CD4-positive, alpha-beta memory T cell (primary cell): ENCODE measurements around the gene GPC6. TPM values are rescaled to one million over a fixed set of nuclear protein-coding genes. Genes with fewer than 3 reads are reported as not detected.

ENCODE experiments used
- CTCF ChIA-PET: fragments of 350-600 bp; sonication (Branson Sonifier 250); formaldehyde crosslinking; loops from one replicate; lab custom pipeline; 2021; ENCODE audit warnings: inconsistent platforms; ENCODE audit not compliant: partially characterized antibody; lab: Charles Lee
- POLR2A ChIA-PET: fragments of 350-600 bp; sonication (Branson Sonifier 250); formaldehyde crosslinking; loops from one replicate; lab custom pipeline; 2021; ENCODE audit not compliant: partially characterized antibody; lab: Charles Lee
- DNase-seq, 5 donors: peaks; one replicate each; pipeline versions ENCODE4 v3.0.0 to v3.0.0-alpha.2; 2020 to 2022; ENCODE audit warnings: mixed read lengths in 1 of 5
- H3K27ac ChIP-seq: one replicate; pipeline ENCODE4 v1.7.0; 2013; ENCODE audit warnings: low read depth, low read length
- H3K27me3 ChIP-seq: 2 replicates; pipeline ENCODE4 v1.7.0; 2013; ENCODE audit warnings: mild to moderate bottlenecking, low read length, moderate library complexity; ENCODE audit not compliant: insufficient read depth
- H3K36me3 ChIP-seq: 2 replicates; pipeline ENCODE4 v1.7.0; 2013; ENCODE audit warnings: mild to moderate bottlenecking, low read length, moderate library complexity; ENCODE audit not compliant: insufficient read depth
- H3K4me1 ChIP-seq: 2 replicates; pipeline ENCODE4 v1.7.0; 2013; ENCODE audit warnings: mild to moderate bottlenecking, low read length, moderate library complexity; ENCODE audit not compliant: insufficient read depth
- H3K4me3 ChIP-seq, 2 donors: one replicate each; pipeline ENCODE4 v1.7.0; 2013; ENCODE audit warnings: low read length in 2 of 2, mild to moderate bottlenecking in 1 of 2
- H3K9me3 ChIP-seq, 2 donors: one replicate each; pipeline ENCODE4 v1.7.0; 2013; ENCODE audit warnings: low read length in 2 of 2, control low read depth in 1 of 2; ENCODE audit not compliant: control insufficient read depth in 1 of 2
- H3K27ac Mint-ChIP-seq, 7 donors: one replicate each; pipeline ENCODE4 v1.8.0; 2020 to 2021; ENCODE audit warnings: mixed read lengths in 7 of 7, mild to moderate bottlenecking in 6 of 7, inconsistent platforms in 3 of 7, moderate library complexity in 3 of 7
- H3K27me3 Mint-ChIP-seq, 2 donors: one replicate each; pipeline ENCODE4 v1.8.0; 2020 to 2021; ENCODE audit warnings: mixed read lengths in 2 of 2
- H3K36me3 Mint-ChIP-seq, 2 donors: one replicate each; pipeline ENCODE4 v1.8.0; 2020 to 2021; ENCODE audit warnings: mixed read lengths in 2 of 2, inconsistent platforms in 1 of 2, mild to moderate bottlenecking in 1 of 2
- H3K4me1 Mint-ChIP-seq, 4 donors: one replicate each; pipeline ENCODE4 v1.8.0; 2020 to 2021; ENCODE audit warnings: mixed read lengths in 4 of 4, mild to moderate bottlenecking in 1 of 4
- H3K4me3 Mint-ChIP-seq, 8 donors: one replicate each; pipeline ENCODE4 v1.8.0; 2020 to 2021; ENCODE audit warnings: mixed read lengths in 8 of 8, mild to moderate bottlenecking in 7 of 8, moderate library complexity in 6 of 8, inconsistent platforms in 3 of 8
- H3K9me3 Mint-ChIP-seq, 8 donors: one replicate each; pipeline ENCODE4 v1.8.0; 2020 to 2021; ENCODE audit warnings: mixed read lengths in 8 of 8, mild to moderate bottlenecking in 5 of 8, inconsistent platforms in 3 of 8, moderate library complexity in 1 of 8
- intact Hi-C: fragments of 100-400 bp; cut with micrococcal nuclease; formaldehyde crosslinking; loops from one replicate; pipeline ENCODE4 v1.15.1; 2023
- polyA plus RNA-seq, 2 donors: library from polyadenylated mRNA; unstranded; fragments of 300-500 nt; fragmentation: Illumina TruSeq; gene quantifications; one replicate each; pipeline ENCODE4 v1.2.3, GENCODE V29; 2021
- total RNA-seq, 2 experiments: library from RNA; stranded (reverse); gene quantifications; one replicate each; pipeline ENCODE4 v1.2.3, GENCODE V29; 2021

Gene GPC6
- total and polyA plus RNA-seq, 4 experiments from 2014 or later = not detected

GRCh38 chr13:93867481-93867880, 640.9 kb downstream of the GPC6 start:
- no peak overlapping the region for H3K27ac ChIP-seq
- DNase-seq = no peak
- no peaks in the 10 kb centered on the region for H3K4me1 ChIP-seq
- Mint-ChIP-seq H3K4me3 (no peak overlapping the region), H3K27me3 (no peaks in the 10 kb centered on the region), H3K36me3 (no peaks in the 10 kb centered on the region), H3K4me1 (no peaks in the 10 kb centered on the region), H3K27ac (no peak overlapping the region), H3K9me3 (peaks cover 0 to 3% (median 0%) of the 10 kb centered on the region in 8 donors)
- H3K36me3 ChIP-seq = no peaks in the 10 kb centered on the region
- H3K4me3 ChIP-seq = no peak overlapping the region
- POLR2A ChIA-PET = no interaction called here
- no peaks in the 10 kb centered on the region for H3K27me3 ChIP-seq
- CTCF ChIA-PET = no interaction called here
- no peaks in the 10 kb centered on the region for H3K9me3 ChIP-seq
- intact Hi-C loops = no loop called here

- no peak for DNase-seq
- Mint-ChIP-seq H3K4me3 (no peak overlapping the region), H3K9me3 (peaks cover 0 to 3% (median 0%) of the 10 kb centered on the region in 8 donors), H3K27me3 (peaks cover 0 to 6% of the 10 kb centered on the region in 2 donors), H3K4me1 (no peaks in the 10 kb centered on the region), H3K36me3 (no peaks in the 10 kb centered on the region), H3K27ac (no peak overlapping the region)
- Histone ChIP-seq H3K9me3 (no peaks in the 10 kb centered on the region), H3K36me3 (no peaks in the 10 kb centered on the region), H3K27ac (no peak overlapping the region), H3K4me1 (no peaks in the 10 kb centered on the region), H3K27me3 (no peaks in the 10 kb centered on the region), H3K4me3 (no peak overlapping the region)
- intact Hi-C loops = no loop called here
- CTCF ChIA-PET = no interaction called here
- POLR2A ChIA-PET = no interaction called here
Measured at GRCh38 chr13:93872376-93872775, 645.8 kb downstream of the GPC6 start.

- H3K27me3 ChIP-seq = no peaks in the 10 kb centered on the region
- H3K36me3 ChIP-seq = no peaks in the 10 kb centered on the region
- POLR2A ChIA-PET = no interaction called here
- Mint-ChIP-seq H3K4me1 (no peaks in the 10 kb centered on the region), H3K4me3 (no peak overlapping the region), H3K36me3 (no peaks in the 10 kb centered on the region), H3K27ac (no peak overlapping the region), H3K9me3 (peaks cover 0 to 7% (median 0%) of the 10 kb centered on the region in 8 donors), H3K27me3 (peaks cover 0 to 8% of the 10 kb centered on the region in 2 donors)
- no peak for DNase-seq
- H3K27ac ChIP-seq = no peak overlapping the region
- H3K4me1 ChIP-seq = no peaks in the 10 kb centered on the region
- intact Hi-C loops = no loop called here
- H3K4me3 ChIP-seq = no peak overlapping the region
- CTCF ChIA-PET = no interaction called here
- no peaks in the 10 kb centered on the region for H3K9me3 ChIP-seq
Measured at GRCh38 chr13:93872786-93873347, 646.3 kb downstream of the GPC6 start.

- POLR2A ChIA-PET = no interaction called here
- DNase-seq = no peak
Measured at GRCh38 chr13:93875547-93875946, 648.9 kb downstream of the GPC6 start.

GRCh38 chr13:93876236-93876635, 649.6 kb downstream of the GPC6 start:
- no peak overlapping the region for H3K4me3 Mint-ChIP-seq
- no peaks in the 10 kb centered on the region for H3K36me3 ChIP-seq
- peaks cover 0 to 8% of the 10 kb centered on the region in 2 donors for H3K27me3 Mint-ChIP-seq
- H3K9me3 ChIP-seq = no peaks in the 10 kb centered on the region
- H3K4me1 ChIP-seq = no peaks in the 10 kb centered on the region
- intact Hi-C loops = no loop called here
- peaks cover 0 to 10% (median 4%) of the 10 kb centered on the region in 8 donors for H3K9me3 Mint-ChIP-seq
- DNase-seq = no peak
- POLR2A ChIA-PET = no interaction called here
- no peak overlapping the region for H3K27ac ChIP-seq
- no peaks in the 10 kb centered on the region for H3K27me3 ChIP-seq
- no peak overlapping the region for H3K27ac Mint-ChIP-seq
- H3K4me1 Mint-ChIP-seq = no peaks in the 10 kb centered on the region
- no peaks in the 10 kb centered on the region for H3K36me3 Mint-ChIP-seq
- H3K4me3 ChIP-seq = no peak overlapping the region
- CTCF ChIA-PET = interaction anchor here (0.6 kb wide), 1 partner anchor 600 kb away, joined by 3 read pairs; no protein-coding TSS in a partner anchor

More at GRCh38 chr13:93875547-93875946, 648.9 kb downstream of the GPC6 start:
- H3K27me3 ChIP-seq = no peaks in the 10 kb centered on the region
- peaks cover 0 to 10% (median 4%) of the 10 kb centered on the region in 8 donors for H3K9me3 Mint-ChIP-seq
- intact Hi-C loops = no loop called here
- H3K4me3 Mint-ChIP-seq = no peak overlapping the region
- H3K27ac Mint-ChIP-seq = no peak overlapping the region
- no peak overlapping the region for H3K4me3 ChIP-seq
- H3K4me1 Mint-ChIP-seq = no peaks in the 10 kb centered on the region
- H3K4me1 ChIP-seq = no peaks in the 10 kb centered on the region
- H3K27ac ChIP-seq = no peak overlapping the region
- peaks cover 0 to 8% of the 10 kb centered on the region in 2 donors for H3K27me3 Mint-ChIP-seq
- H3K9me3 ChIP-seq = no peaks in the 10 kb centered on the region
- CTCF ChIA-PET = interaction anchor here (0.6 kb wide), 1 partner anchor 601 kb away, joined by 3 read pairs; no protein-coding TSS in a partner anchor
- H3K36me3 ChIP-seq = no peaks in the 10 kb centered on the region
- no peaks in the 10 kb centered on the region for H3K36me3 Mint-ChIP-seq

GRCh38 chr13:93878675-93879074, 652.1 kb downstream of the GPC6 start:
- CTCF ChIA-PET = no interaction called here
- Histone ChIP-seq H3K36me3 (no peaks in the 10 kb centered on the region), H3K4me3 (no peak overlapping the region), H3K9me3 (no peaks in the 10 kb centered on the region), H3K27me3 (no peaks in the 10 kb centered on the region), H3K4me1 (no peaks in the 10 kb centered on the region), H3K27ac (no peak overlapping the region)
- H3K36me3 Mint-ChIP-seq = no peaks in the 10 kb centered on the region
- H3K9me3 Mint-ChIP-seq = peaks cover 0 to 10% (median 4%) of the 10 kb centered on the region in 8 donors
- peaks cover 0 to 8% of the 10 kb centered on the region in 2 donors for H3K27me3 Mint-ChIP-seq
- POLR2A ChIA-PET = no interaction called here
- DNase-seq = no peak
- no peaks in the 10 kb centered on the region for H3K4me1 Mint-ChIP-seq
- no peak overlapping the region for H3K27ac Mint-ChIP-seq
- intact Hi-C loops = no loop called here
- no peak overlapping the region for H3K4me3 Mint-ChIP-seq

GRCh38 chr13:93881411-93881810, 654.8 kb downstream of the GPC6 start:
- Mint-ChIP-seq H3K9me3 (peaks cover 0 to 10% (median 4%) of the 10 kb centered on the region in 8 donors), H3K4me1 (no peaks in the 10 kb centered on the region), H3K36me3 (no peaks in the 10 kb centered on the region), H3K27me3 (peaks cover 2 to 4% of the 10 kb centered on the region in 2 donors), H3K27ac (no peak overlapping the region), H3K4me3 (no peak overlapping the region)
- POLR2A ChIA-PET = no interaction called here
- CTCF ChIA-PET = no interaction called here
- DNase-seq = no peak
- intact Hi-C loops = no loop called here
- Histone ChIP-seq H3K4me3 (no peak overlapping the region), H3K36me3 (no peaks in the 10 kb centered on the region), H3K27ac (no peak overlapping the region), H3K9me3 (no peaks in the 10 kb centered on the region), H3K27me3 (no peaks in the 10 kb centered on the region), H3K4me1 (no peaks in the 10 kb centered on the region)
